ENCODE data around the gene DGKD.

- TF ChIP-seq EZH2phosphoT487 (conservative IDR thresholded peaks at IDR 0.05; ENCODE audit: low read length) (no peak), CTCF (IDR thresholded peaks at IDR 0.05; ENCODE audit: insufficient read depth, low read length, poor library complexity, severe bottlenecking) (no peak)
These were observed 26.8 kb downstream of the DGKD start for GRCh38 chr2:233380995-233381637.
